ENCODE results near the gene CHAD.
"Not testable (repeated sequence)": the region's sequence is repeated elsewhere in the genome, so short reads cannot be mapped to it uniquely, and the experiment has no call there.

The CHAD gene

GRCh38 chr17:50425682-50426471 lies 42.8 kb downstream of the CHAD start, which contains the start of gene ACSF2:
TSS of gene ACSF2 (plus strand) at chr17:50426218. CDS start at chr17:50426262, 44 bp downstream.
- peak; percentile 77 for DNase-seq

DNA sequence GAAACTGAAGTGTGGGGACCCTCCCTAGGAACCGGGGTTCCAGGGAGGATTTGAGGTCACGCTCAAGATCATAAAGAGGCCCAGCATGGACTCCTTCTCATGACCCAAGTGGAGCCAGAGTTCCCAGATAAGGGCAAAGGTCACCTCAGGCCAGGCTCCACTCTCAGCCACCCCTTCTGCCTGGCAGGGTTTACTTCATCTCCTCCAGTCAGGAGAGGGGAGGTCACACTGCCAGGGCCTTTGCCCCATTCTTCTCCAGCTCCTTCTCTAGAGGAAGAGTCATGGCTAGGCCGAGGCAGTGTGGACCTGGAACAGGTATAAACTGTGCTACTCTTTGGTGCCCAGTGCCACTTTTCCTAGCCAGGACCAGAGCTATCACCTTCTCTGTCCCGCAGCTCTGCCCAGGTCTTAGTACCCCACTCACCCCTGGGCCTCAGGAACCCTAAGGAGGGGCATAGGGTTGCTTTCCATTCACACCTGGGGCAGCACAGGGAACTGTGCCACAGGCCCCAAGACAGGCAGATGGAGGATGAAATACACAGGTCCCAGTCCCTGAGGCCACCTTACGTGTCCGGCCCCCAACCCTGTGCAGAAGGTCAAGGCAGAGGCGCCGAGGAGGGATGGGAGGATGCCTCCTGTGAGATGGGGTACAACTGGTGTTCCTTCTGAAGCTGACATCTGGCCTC lies 43.5 kb downstream of the CHAD start:
- DNase-seq = peak; percentile 9

DNA sequence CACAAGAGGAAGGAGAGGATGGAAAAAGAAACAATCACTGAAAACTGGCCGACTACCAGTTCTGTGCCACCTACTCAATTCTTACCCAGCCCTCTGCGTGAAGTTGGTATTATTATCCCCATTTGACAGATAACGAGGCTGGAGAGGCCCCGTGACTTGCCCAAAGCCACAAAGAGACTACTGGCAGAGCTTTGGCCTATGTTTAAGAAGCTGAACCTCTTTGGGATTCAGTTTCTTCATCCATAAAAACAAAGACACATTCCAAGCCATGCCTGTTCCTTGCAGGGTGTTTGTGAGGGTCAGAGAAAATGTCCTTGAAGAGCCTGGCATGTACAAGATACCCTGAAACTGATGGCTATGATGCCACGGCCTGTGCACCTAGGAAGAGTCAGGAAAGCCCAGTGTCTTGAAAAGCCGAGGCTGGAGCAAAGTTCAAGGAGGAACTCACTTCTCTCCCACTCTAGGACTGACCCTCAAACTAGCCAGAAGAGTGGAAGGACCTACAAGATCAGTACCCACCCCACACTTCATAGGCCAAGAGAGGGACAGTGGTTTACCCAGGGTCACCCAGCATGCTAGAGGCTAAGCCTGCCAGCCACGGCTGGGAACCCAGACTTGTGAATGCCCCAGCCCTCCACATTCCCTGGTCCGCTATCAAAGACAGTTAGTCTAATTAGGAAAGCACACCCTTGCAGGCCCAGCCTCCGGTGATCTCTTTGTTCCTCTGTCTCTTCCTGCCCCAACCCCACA lies 44.3 kb downstream of the CHAD start:
- DNase-seq = peak; percentile 46

- DNase-seq = peak; percentile 50
Observed at GRCh38 chr17:50423553-50424159, 45.0 kb downstream of the CHAD start.

DNA sequence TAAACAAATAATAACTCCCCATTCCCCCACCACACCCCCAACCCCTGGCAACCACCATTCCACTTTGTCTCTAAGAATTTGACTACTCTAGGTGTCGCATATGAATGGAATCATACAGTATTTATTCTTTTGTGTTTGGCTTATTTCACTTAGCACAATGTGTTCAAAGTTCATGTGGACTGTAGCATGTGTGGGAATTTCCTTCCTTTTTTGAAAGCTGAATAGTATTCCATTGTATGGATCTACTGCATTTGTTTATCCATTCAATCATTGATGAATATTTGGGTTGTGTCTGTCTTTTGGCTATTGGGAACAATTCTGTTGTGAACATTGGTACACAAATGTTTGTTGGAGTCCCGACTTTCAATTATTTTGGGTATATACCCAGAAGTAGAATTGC lies 45.9 kb downstream of the CHAD start:
- no peak for DNase-seq

- peak; percentile 70 for DNase-seq
Observed at GRCh38 chr17:50421308-50422051, 47.2 kb downstream of the CHAD start.

DNA sequence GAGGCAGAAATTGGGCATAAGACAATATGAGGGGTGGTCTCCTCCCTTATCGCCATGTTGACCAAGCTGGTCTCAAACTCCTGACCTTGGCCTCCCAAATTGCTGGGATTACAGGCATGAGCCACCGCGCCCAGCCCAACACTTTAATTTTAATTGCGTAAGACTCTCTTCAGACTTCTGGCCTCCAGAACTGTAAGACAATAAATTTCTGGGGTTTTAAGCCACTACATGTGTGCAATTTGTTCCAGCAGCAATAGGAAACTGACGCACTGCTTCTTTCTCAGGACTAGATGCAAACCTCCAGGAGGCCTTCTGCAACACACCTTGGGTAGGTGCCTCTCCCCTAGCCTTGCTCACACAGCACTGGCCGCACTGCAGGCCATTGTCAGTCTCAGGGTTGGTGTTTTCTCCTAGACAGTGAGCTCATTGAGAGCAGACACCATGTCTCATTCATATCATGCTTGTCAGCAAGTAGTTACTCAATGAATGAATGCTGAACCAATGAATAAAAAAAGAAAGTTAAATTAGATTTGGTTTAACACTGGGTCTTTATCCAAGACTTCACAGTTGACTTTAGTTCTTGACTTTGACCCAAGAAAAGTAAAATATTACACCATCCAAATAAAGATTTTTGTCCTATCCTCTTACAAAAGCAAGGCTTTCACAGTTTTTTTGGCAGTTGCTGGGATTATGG lies 48.1 kb downstream of the CHAD start:
- DNase-seq = no peak

DNA sequence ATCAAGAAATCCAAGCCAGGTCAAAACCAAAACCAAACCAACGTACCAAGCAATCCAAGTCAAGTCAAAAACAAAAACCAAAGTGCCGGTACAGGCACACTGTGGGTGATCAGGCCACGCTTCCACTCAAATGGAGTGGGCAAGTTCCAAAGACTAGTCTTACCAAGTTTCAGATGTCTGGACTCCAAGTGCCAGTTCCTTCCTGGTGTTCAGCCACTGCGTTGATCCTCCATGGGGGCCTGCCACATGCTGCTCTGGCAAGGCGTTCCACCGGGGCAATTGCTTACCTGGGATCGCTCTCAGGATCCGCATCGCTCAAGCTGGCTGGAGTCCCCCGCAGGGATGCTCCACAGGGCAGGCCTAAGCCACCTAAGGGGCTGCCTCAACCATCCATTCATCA lies 49.1 kb downstream of the CHAD start:
- not testable (repeated sequence) for DNase-seq

DNA sequence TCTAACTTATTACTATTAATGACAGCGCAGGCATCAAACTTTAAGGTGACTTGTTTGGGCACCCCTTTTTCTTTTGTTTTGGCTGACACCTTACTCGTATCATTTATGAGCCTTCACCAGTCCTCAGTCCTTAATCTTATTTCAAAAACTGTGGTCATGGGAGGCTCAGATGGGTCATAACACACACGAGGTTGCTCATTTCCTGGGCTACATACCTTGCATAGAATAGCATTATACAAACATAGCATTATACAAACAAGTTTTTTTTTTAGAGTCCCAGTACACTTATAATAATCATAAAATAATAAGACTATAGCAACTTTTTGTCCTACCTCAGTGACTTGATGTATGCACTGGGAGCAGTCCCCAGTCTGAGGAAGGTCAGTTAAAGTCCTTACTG lies 53.9 kb downstream of the CHAD start:
- no peak for DNase-seq
